Measurements from ENCODE around the gene BCAP31. TPM values are rescaled to one million over a fixed set of nuclear protein-coding genes. Genes with fewer than 3 reads are reported as not detected.
A peak's percentile ranks its signal among the peaks of the same experiment; 100 is the strongest.

The BCAP31 gene
- total and polyA plus RNA-seq, 2 of the 13 experiments (the other 11 are each of a cell fraction or from before 2014, with no cell fraction given) = 139 to 178 TPM

GRCh38 chrX:153724252-153725038 lies at the start of gene BCAP31, which contains the start of gene ABCD1 (continued):
- TF ChIP-seq PRDM10 (CRISPR knock-in tag; IDR thresholded peaks at IDR 0.05; ENCODE audit: low read depth) (0 out of 2 replicates have a peak, but pooled peaks have one; percentile 23), MXD1 (CRISPR knock-in tag; IDR thresholded peaks at IDR 0.05) (no peak), PHF8 (CRISPR knock-in tag; IDR thresholded peaks at IDR 0.05) (no peak), KMT2A (CRISPR knock-in tag; IDR thresholded peaks at IDR 0.05) (no peak), SMARCE1 (IDR thresholded peaks at IDR 0.05; ENCODE audit: borderline replicate concordance) (no peak), ZNF75D (CRISPR knock-in tag; IDR thresholded peaks at IDR 0.05; ENCODE audit: borderline replicate concordance) (no peak), ZNF639 (CRISPR knock-in tag; conservative IDR thresholded peaks at IDR 0.05) (no peak; the same call in 1 of the 2 replicates), RBAK (CRISPR knock-in tag; IDR thresholded peaks at IDR 0.05) (no peak), GLMP (CRISPR knock-in tag; IDR thresholded peaks at IDR 0.05; ENCODE audit: borderline replicate concordance) (no peak), CBFB (CRISPR knock-in tag; IDR thresholded peaks at IDR 0.05) (no peak), ZNF713 (CRISPR knock-in tag; IDR thresholded peaks at IDR 0.05) (no peak), HMGA1 (CRISPR knock-in tag; conservative IDR thresholded peaks at IDR 0.05) (no peak), ATF2 (CRISPR knock-in tag; IDR thresholded peaks at IDR 0.05) (no peak), FOXO1 (CRISPR knock-in tag; IDR thresholded peaks at IDR 0.05) (no peak), ZBTB39 (CRISPR knock-in tag; IDR thresholded peaks at IDR 0.05) (no peak), SPEN (CRISPR knock-in tag; IDR thresholded peaks at IDR 0.05; ENCODE audit: low read depth) (no peak; the same call in 1 of the 2 replicates), ZNF616 (CRISPR knock-in tag; IDR thresholded peaks at IDR 0.05; ENCODE audit: low read depth) (no peak), ZNF775 (CRISPR knock-in tag; IDR thresholded peaks at IDR 0.05; ENCODE audit: borderline replicate concordance) (no peak)

All from HepG2 (cell line).